Mucosa of stomach (tissue), 1 donor: ENCODE measurements around the gene ZBP1.

Experiments
- H3K27me3 ChIP-seq: one replicate; pipeline ENCODE4 v1.7.0; 2013; ENCODE audit warnings: mild to moderate bottlenecking, low read length; ENCODE audit not compliant: control insufficient read depth, insufficient read depth
- H3K36me3 ChIP-seq: one replicate; pipeline ENCODE4 v1.7.0; 2013; ENCODE audit warnings: low read length; ENCODE audit not compliant: control insufficient read depth, insufficient read depth
- H3K4me1 ChIP-seq: one replicate; pipeline ENCODE4 v1.7.0; 2013; ENCODE audit warnings: mild to moderate bottlenecking, low read length; ENCODE audit not compliant: control insufficient read depth, insufficient read depth
- H3K4me3 ChIP-seq: one replicate; pipeline ENCODE4 v1.7.0; 2013; ENCODE audit warnings: low read length
- H3K9ac ChIP-seq: one replicate; pipeline ENCODE4 v1.7.0; 2013; ENCODE audit warnings: mild to moderate bottlenecking, low read length, moderate library complexity
- H3K9me3 ChIP-seq: one replicate; pipeline ENCODE4 v1.7.0; 2013; ENCODE audit warnings: mild to moderate bottlenecking, low read length, moderate library complexity; ENCODE audit not compliant: control insufficient read depth
- donor health status: Pancreatic carcinoma.

ZBP1 gene

GRCh38 chr20:57579898-57580447 lies 40.3 kb downstream of the ZBP1 start:
- H3K27me3 ChIP-seq: peaks cover 55% of the 10 kb centered on the region
- H3K4me1 ChIP-seq: peaks cover 4% of the 10 kb centered on the region
- H3K36me3 ChIP-seq: no peaks in the 10 kb centered on the region
- H3K9ac ChIP-seq: no peak overlapping the region
- H3K4me3 ChIP-seq: no peak overlapping the region
- no peaks in the 10 kb centered on the region for H3K9me3 ChIP-seq

GRCh38 chr20:57579331-57579897 lies 40.8 kb downstream of the ZBP1 start:
- Histone ChIP-seq H3K27me3 (peaks cover 58% of the 10 kb centered on the region), H3K9ac (no peak overlapping the region), H3K36me3 (no peaks in the 10 kb centered on the region), H3K9me3 (no peaks in the 10 kb centered on the region), H3K4me1 (peaks cover 4% of the 10 kb centered on the region), H3K4me3 (no peak overlapping the region)

- no peak overlapping the region for H3K4me3 ChIP-seq
- H3K9me3 ChIP-seq: no peaks in the 10 kb centered on the region
- no peak overlapping the region for H3K9ac ChIP-seq
- H3K36me3 ChIP-seq: no peaks in the 10 kb centered on the region
- H3K4me1 ChIP-seq: peaks cover 4% of the 10 kb centered on the region
- peaks cover 63% of the 10 kb centered on the region for H3K27me3 ChIP-seq
Measured at GRCh38 chr20:57578476-57579165, 41.6 kb downstream of the ZBP1 start.

- Histone ChIP-seq H3K36me3 (no peaks in the 10 kb centered on the region), H3K4me1 (peaks cover 4% of the 10 kb centered on the region), H3K4me3 (no peak overlapping the region), H3K27me3 (peaks cover 59% of the 10 kb centered on the region), H3K9me3 (no peaks in the 10 kb centered on the region), H3K9ac (no peak overlapping the region)
Measured at GRCh38 chr20:57577679-57578475, 42.3 kb downstream of the ZBP1 start.

GRCh38 chr20:57576617-57577550 lies 43.3 kb downstream of the ZBP1 start:
- H3K27me3 ChIP-seq: peaks cover 59% of the 10 kb centered on the region
- no peaks in the 10 kb centered on the region for H3K36me3 ChIP-seq
- no peak overlapping the region for H3K9ac ChIP-seq
- no peaks in the 10 kb centered on the region for H3K9me3 ChIP-seq
- peaks cover under 1% of the 10 kb centered on the region for H3K4me1 ChIP-seq
- no peak overlapping the region for H3K4me3 ChIP-seq

GRCh38 chr20:57576002-57576401 lies 44.2 kb downstream of the ZBP1 start:
- peaks cover 55% of the 10 kb centered on the region for H3K27me3 ChIP-seq
- no peaks in the 10 kb centered on the region for H3K36me3 ChIP-seq
- H3K4me1 ChIP-seq: no peaks in the 10 kb centered on the region
- no peak overlapping the region for H3K9ac ChIP-seq
- no peaks in the 10 kb centered on the region for H3K9me3 ChIP-seq
- H3K4me3 ChIP-seq: no peak overlapping the region

GRCh38 chr20:57574954-57575353 lies 45.3 kb downstream of the ZBP1 start:
- Histone ChIP-seq H3K4me1 (no peaks in the 10 kb centered on the region), H3K27me3 (peaks cover 45% of the 10 kb centered on the region), H3K4me3 (no peak overlapping the region), H3K36me3 (no peaks in the 10 kb centered on the region), H3K9ac (no peak overlapping the region), H3K9me3 (no peaks in the 10 kb centered on the region)

GRCh38 chr20:57573894-57574293 lies 46.3 kb downstream of the ZBP1 start:
- no peaks in the 10 kb centered on the region for H3K9me3 ChIP-seq
- no peaks in the 10 kb centered on the region for H3K36me3 ChIP-seq
- peaks cover 34% of the 10 kb centered on the region for H3K27me3 ChIP-seq
- no peaks in the 10 kb centered on the region for H3K4me1 ChIP-seq
- no peak overlapping the region for H3K9ac ChIP-seq
- H3K4me3 ChIP-seq: no peak overlapping the region

- Histone ChIP-seq H3K27me3 (peaks cover 31% of the 10 kb centered on the region), H3K4me1 (no peaks in the 10 kb centered on the region), H3K9ac (no peak overlapping the region), H3K9me3 (no peaks in the 10 kb centered on the region), H3K4me3 (no peak overlapping the region), H3K36me3 (no peaks in the 10 kb centered on the region)
Measured at GRCh38 chr20:57573242-57573641, 47.0 kb downstream of the ZBP1 start.

- Histone ChIP-seq H3K36me3 (no peaks in the 10 kb centered on the region), H3K9me3 (no peaks in the 10 kb centered on the region), H3K9ac (no peak overlapping the region), H3K4me1 (no peaks in the 10 kb centered on the region), H3K4me3 (no peak overlapping the region), H3K27me3 (peaks cover 30% of the 10 kb centered on the region)
Measured at GRCh38 chr20:57571782-57572416, 48.3 kb downstream of the ZBP1 start.

GRCh38 chr20:57570920-57571319 lies 49.3 kb downstream of the ZBP1 start:
- Histone ChIP-seq H3K27me3 (peaks cover 29% of the 10 kb centered on the region), H3K36me3 (no peaks in the 10 kb centered on the region), H3K4me3 (no peak overlapping the region), H3K4me1 (no peaks in the 10 kb centered on the region), H3K9ac (no peak overlapping the region), H3K9me3 (no peaks in the 10 kb centered on the region)
